T-helper 1 cell treated with Interleukin-12 subunit alpha and Interleukin-12 subunit beta and Interleukin-4 antibody, amounts not matched to agents 30 μg/mL and 1 μg/mL, for 36 hours (primary cell): ENCODE measurements around the gene GRIK2.

Experiments used
- H3K27ac Mint-ChIP-seq: one replicate; pipeline ENCODE4 v1.8.0; 2021; ENCODE audit warnings: mild to moderate bottlenecking, mixed read lengths
- H3K27me3 Mint-ChIP-seq: one replicate; pipeline ENCODE4 v1.8.0; 2021; ENCODE audit warnings: low read depth, mixed read lengths
- H3K36me3 Mint-ChIP-seq: one replicate; pipeline ENCODE4 v1.8.0; 2021; ENCODE audit warnings: low read depth, mixed read lengths
- H3K4me1 Mint-ChIP-seq: one replicate; pipeline ENCODE4 v1.8.0; 2021; ENCODE audit warnings: low read depth, mixed read lengths
- H3K4me3 Mint-ChIP-seq: one replicate; pipeline ENCODE4 v1.8.0; 2021; ENCODE audit warnings: mild to moderate bottlenecking, moderate library complexity, mixed read lengths
- H3K9me3 Mint-ChIP-seq: one replicate; pipeline ENCODE4 v1.8.0; 2021; ENCODE audit warnings: mixed read lengths

GRIK2 gene

DNA sequence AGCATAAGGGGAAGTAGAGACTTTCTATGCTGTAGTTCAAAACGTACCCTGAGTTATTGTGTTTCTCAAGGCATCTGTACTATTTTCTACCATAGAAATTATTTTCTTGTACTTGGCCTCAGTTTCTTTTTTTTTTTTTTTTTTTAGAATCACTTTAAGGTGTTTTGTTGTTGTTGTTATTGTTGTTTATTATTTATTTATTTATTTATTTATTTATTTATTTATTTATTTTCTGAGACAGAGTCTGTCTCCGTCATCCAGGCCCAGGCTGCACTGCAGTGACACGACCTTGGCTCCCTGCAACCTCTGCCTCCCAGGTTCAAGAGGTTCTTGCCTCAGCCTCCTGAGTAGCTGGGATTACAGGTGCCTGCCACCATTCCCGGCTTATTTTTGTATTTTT lies 179.1 kb downstream of the GRIK2 start:
- Mint-ChIP-seq H3K4me3 (no peak overlapping the region), H3K9me3 (no peaks in the 10 kb centered on the region), H3K36me3 (no peaks in the 10 kb centered on the region), H3K4me1 (no peaks in the 10 kb centered on the region), H3K27ac (no peak overlapping the region), H3K27me3 (no peaks in the 10 kb centered on the region)

DNA sequence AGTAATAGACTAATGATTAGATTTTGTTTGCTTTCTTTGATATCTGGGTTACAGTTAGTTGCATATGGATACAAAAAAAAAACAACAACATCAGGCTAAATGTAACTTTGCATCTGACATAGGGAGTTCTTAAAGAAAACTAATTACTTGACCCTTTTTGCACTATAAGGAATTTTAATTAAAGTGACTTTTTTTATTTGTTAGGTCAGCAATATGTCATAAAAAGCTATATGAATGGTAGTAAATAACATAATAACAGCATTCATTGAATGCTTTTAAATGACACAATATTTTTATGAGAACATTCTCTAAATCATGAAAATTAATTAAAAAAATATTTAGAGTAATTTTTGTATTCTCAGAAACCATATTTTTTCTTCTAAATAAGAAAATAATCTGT lies 183.6 kb downstream of the GRIK2 start:
- Mint-ChIP-seq H3K36me3 (no peaks in the 10 kb centered on the region), H3K27me3 (no peaks in the 10 kb centered on the region), H3K4me3 (no peak overlapping the region), H3K4me1 (no peaks in the 10 kb centered on the region), H3K9me3 (peaks cover 5% of the 10 kb centered on the region), H3K27ac (no peak overlapping the region)

DNA sequence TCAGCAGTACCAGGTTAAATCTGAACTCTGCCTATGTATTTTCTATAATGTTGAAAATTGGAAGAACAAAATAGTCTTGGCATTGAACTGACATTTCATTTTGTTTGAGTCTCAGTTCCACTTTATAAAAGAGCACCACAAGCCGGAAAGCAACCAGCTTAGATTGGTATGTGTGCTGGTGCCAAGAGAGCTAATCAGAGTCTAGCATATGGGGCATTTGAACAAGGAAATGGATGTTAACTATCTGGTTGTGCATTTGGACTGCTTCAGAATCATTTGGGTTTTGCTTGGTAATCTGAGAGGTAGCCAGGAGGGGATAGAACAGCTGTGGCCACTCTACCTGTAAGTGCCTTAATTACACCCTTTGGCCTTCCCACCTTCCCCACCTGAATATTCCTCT lies 184.8 kb downstream of the GRIK2 start:
- no peak overlapping the region for H3K27ac Mint-ChIP-seq
- peaks cover 5% of the 10 kb centered on the region for H3K9me3 Mint-ChIP-seq

DNA sequence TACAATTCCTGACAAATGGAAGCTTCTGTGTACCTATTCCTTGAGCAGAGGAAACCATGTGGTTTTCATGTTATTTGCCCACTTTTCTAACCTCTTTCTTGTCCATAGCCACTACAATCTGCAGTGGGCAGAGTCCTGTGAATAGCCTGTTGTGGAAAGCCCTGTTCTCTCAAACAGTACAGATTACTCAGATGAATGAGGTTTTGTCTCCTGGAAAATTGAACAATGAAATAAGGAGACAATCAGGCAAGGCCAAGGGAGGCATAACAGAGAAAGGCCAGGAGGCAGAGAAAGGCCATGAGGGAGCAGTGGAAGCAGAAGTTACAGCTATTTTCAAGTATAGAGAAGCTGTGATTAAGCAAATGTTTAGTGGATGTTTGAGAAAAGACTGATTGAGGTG lies 189.3 kb downstream of the GRIK2 start:
- Mint-ChIP-seq H3K27me3 (no peaks in the 10 kb centered on the region), H3K36me3 (no peaks in the 10 kb centered on the region), H3K4me1 (no peaks in the 10 kb centered on the region), H3K4me3 (no peak overlapping the region), H3K27ac (no peak overlapping the region), H3K9me3 (peaks cover 5% of the 10 kb centered on the region)

More for the DNA sequence above, 184.8 kb downstream of the GRIK2 start:
- H3K4me3 Mint-ChIP-seq: no peak overlapping the region
- no peaks in the 10 kb centered on the region for H3K4me1 Mint-ChIP-seq
- no peaks in the 10 kb centered on the region for H3K27me3 Mint-ChIP-seq
- H3K36me3 Mint-ChIP-seq: no peaks in the 10 kb centered on the region

DNA sequence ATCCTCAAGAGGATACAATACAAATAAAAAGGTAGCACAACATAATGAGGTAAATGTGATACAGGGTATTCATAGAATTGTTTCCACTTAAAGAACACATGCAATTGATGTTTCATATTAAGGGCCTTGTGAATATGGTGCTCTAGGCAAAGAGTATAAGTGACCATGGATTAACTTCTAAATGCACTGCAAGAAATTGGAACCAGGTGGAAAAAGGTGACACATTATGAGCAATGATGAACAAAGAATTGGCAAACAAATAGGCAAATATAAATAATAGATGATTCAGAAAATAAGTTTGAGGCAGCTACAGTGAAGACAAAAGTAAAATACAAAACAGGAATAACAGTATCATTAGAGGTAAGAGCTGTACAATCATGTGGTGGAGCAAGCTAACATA lies 192.0 kb downstream of the GRIK2 start:
- no peaks in the 10 kb centered on the region for H3K9me3 Mint-ChIP-seq
- H3K4me3 Mint-ChIP-seq: no peak overlapping the region
- H3K27ac Mint-ChIP-seq: no peak overlapping the region
- no peaks in the 10 kb centered on the region for H3K36me3 Mint-ChIP-seq
- no peaks in the 10 kb centered on the region for H3K27me3 Mint-ChIP-seq
- H3K4me1 Mint-ChIP-seq: no peaks in the 10 kb centered on the region

DNA sequence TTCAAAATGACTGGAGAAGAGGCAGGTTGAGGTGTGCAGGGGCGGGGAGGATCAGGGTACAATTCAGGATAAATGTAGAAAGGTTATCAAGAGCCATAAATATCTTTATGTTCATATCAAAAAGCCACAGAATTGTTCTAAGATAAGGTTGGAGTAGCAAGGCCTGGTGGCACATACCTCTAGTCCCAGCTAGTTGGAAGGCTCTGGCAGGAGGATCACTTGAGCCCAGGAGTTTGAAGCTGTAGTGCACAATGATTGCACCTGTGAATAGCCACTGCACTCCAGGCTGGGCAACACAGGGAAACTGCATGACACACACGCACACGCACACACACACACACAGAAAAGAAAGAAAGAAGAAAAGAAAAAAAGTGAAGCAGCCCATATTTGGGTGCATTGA lies 194.8 kb downstream of the GRIK2 start:
- Mint-ChIP-seq H3K4me1 (no peaks in the 10 kb centered on the region), H3K27me3 (no peaks in the 10 kb centered on the region), H3K27ac (no peak overlapping the region), H3K4me3 (no peak overlapping the region), H3K36me3 (no peaks in the 10 kb centered on the region), H3K9me3 (no peaks in the 10 kb centered on the region)

DNA sequence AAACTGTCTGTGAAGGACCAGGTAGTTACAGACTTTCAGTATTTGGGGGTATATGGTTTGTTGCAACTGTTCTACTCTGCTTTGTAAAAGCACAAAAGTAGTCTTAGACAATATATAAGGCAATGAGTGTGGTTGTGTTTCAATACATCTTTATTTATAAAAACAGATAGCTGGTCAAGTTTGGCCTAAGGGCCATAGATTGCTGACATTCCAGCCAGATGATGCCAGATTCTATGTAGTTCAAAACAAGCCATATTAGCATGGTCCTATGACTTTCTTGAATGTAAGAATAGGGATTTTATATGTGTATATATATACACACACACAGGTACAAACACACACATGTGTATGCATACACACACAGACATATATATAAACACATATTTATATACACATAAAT lies 201.8 kb downstream of the GRIK2 start:
- Mint-ChIP-seq H3K36me3 (no peaks in the 10 kb centered on the region), H3K4me1 (no peaks in the 10 kb centered on the region), H3K27me3 (no peaks in the 10 kb centered on the region), H3K27ac (no peak overlapping the region), H3K9me3 (no peaks in the 10 kb centered on the region), H3K4me3 (no peak overlapping the region)

DNA sequence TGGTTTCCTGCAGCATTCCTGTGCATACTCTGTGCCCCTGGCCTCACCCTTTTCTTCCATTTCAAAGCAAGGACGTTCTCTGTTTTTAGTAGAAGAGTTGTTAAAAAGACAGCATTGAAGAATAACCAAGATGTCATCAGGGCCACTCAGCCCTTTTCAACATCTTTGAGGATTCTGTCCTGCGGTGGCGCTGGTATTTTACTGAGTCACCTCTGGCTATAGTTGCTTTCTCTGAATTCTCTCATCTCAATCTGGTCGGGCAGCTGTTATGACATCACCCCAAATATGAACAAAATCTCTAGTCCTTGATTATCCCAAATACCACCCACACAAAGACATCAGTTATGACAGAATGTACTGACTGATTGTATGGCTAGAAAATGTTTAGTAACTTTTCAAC lies 204.2 kb downstream of the GRIK2 start:
- no peaks in the 10 kb centered on the region for H3K27me3 Mint-ChIP-seq
- no peaks in the 10 kb centered on the region for H3K4me1 Mint-ChIP-seq
- H3K36me3 Mint-ChIP-seq: no peaks in the 10 kb centered on the region
- no peak overlapping the region for H3K4me3 Mint-ChIP-seq
- no peak overlapping the region for H3K27ac Mint-ChIP-seq
- no peaks in the 10 kb centered on the region for H3K9me3 Mint-ChIP-seq

DNA sequence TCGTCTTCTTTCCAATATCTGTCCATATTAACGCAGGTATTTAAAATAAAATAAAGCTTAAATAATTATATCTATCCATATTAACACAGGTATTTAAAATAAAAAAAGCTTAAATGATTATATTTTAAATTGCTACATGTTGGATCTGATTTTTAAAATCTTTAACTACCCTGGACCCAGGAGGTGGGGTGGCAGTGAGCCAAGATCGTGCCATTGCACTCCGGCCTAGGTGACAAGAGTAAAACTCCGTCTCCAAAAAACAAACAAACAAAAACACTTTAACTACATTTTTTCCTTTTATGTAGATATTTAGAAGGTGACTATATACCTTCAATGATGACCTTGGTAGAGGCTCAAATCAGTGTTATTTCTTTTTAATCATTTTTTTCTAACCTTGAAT lies 211.9 kb downstream of the GRIK2 start:
- H3K36me3 Mint-ChIP-seq: no peaks in the 10 kb centered on the region
- H3K27me3 Mint-ChIP-seq: no peaks in the 10 kb centered on the region
- no peak overlapping the region for H3K27ac Mint-ChIP-seq
- H3K4me1 Mint-ChIP-seq: no peaks in the 10 kb centered on the region
- no peak overlapping the region for H3K4me3 Mint-ChIP-seq
- H3K9me3 Mint-ChIP-seq: no peaks in the 10 kb centered on the region

DNA sequence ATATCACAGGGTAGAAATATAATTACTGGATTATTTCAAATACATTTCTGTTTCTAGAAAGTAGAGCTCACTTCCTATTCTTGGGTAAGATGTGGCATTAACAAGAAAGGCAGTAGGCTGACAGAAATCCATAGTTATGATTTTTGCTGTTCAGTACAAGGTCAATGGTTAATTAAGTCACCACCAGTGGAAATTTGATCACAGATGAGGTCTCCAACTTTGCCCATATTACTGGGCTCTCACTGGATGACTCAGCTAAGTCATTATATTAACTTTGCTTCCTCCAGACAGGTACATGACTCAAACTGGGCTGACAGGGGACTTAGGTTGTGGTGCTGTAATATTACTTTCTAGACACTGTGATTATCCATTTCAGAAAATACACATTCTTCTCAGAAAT lies 212.4 kb downstream of the GRIK2 start:
- H3K4me3 Mint-ChIP-seq: no peak overlapping the region
- H3K9me3 Mint-ChIP-seq: no peaks in the 10 kb centered on the region
- H3K36me3 Mint-ChIP-seq: no peaks in the 10 kb centered on the region
- no peak overlapping the region for H3K27ac Mint-ChIP-seq
- no peaks in the 10 kb centered on the region for H3K27me3 Mint-ChIP-seq
- H3K4me1 Mint-ChIP-seq: no peaks in the 10 kb centered on the region

DNA sequence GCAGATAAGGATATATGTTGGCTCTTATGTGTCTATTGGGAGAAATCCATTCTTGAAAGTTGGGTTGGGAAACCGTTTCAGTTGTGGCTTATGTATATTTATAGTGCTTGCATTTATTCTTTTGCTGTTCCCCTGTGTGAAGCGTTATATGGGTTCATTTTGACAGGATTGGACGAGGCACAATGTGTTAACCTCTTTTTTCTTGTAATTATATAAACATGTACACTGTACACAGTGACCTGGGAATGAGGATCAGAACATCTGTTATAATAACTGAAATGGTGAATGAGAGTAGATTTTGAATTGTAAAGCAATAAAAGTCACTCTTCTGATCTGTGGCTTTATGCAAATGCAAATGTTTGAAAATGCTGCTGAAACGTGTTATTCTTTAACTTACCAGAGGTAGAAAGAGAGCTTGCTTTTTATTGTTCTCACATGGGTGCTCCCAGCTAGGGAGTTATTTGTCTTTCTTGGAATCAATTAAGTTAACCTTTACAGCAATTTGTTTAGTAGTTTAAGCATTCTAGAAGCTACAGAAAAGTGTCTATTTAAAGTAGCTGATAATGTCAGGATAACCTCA lies 213.7 kb downstream of the GRIK2 start:
- Mint-ChIP-seq H3K4me3 (no peak overlapping the region), H3K27ac (no peak overlapping the region), H3K4me1 (no peaks in the 10 kb centered on the region), H3K9me3 (no peaks in the 10 kb centered on the region), H3K27me3 (no peaks in the 10 kb centered on the region), H3K36me3 (no peaks in the 10 kb centered on the region)

DNA sequence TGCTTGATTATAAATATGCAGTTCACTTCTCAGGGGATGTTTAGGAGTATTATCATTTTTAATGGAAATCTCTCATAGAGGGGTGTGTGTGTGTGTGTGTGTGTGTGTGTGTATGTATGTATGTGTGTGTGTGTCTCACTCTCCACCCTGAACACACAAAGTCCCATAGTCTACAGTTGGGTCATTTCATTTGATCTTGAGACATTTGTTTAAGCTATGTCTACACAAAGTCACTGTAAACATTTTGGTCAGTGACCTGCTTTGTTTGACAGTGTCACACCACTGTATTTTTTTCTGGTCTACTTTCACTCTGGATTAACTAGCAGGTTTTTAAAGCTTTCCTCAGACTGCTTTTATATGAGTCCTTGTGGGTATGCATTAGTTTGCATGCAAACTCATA lies 215.2 kb downstream of the GRIK2 start:
- Mint-ChIP-seq H3K4me1 (no peaks in the 10 kb centered on the region), H3K27ac (no peak overlapping the region), H3K36me3 (no peaks in the 10 kb centered on the region), H3K27me3 (no peaks in the 10 kb centered on the region), H3K9me3 (no peaks in the 10 kb centered on the region), H3K4me3 (no peak overlapping the region)

DNA sequence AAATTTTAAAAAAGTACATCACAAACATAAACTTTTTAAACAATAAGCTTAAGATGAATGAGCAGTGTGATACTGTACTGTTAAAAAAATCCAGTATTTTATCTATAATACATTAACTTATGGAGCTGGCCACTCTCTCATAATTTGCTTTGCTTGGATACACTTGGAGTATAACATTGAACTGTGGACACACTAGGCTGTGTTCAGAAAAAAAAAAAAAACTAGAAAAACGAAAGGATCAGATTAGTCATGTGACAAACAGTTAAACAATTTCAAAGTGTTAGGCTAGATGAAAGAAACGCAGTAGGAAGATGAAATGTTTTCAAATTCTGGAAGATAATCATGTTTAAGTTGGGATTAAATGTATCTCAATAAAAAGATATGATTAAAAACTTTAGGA lies 220.0 kb downstream of the GRIK2 start:
- Mint-ChIP-seq H3K27ac (no peak overlapping the region), H3K4me3 (no peak overlapping the region), H3K9me3 (no peaks in the 10 kb centered on the region), H3K4me1 (no peaks in the 10 kb centered on the region), H3K36me3 (no peaks in the 10 kb centered on the region), H3K27me3 (no peaks in the 10 kb centered on the region)

DNA sequence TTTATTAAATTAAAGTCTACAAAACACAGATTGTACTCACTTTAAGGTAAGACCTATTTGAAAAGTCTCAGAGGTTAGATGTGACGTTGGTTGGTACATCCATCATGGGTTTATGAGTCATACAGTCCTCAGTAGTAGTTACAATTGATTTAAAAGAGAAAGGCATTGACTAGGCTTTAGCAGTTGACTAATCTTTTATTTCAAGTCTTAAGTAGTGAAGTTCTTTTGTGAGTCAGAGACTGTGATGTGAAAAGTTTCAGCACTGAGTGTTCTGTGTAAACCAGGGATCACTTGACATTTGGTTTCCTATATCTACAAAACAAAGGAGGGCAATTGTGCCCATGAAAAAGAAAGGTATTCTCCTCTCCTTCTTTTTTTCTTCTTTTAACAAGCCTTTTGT lies 221.3 kb downstream of the GRIK2 start:
- H3K9me3 Mint-ChIP-seq: no peaks in the 10 kb centered on the region
- H3K4me1 Mint-ChIP-seq: no peaks in the 10 kb centered on the region
- H3K27me3 Mint-ChIP-seq: no peaks in the 10 kb centered on the region
- no peaks in the 10 kb centered on the region for H3K36me3 Mint-ChIP-seq
- no peak overlapping the region for H3K27ac Mint-ChIP-seq
- no peak overlapping the region for H3K4me3 Mint-ChIP-seq

DNA sequence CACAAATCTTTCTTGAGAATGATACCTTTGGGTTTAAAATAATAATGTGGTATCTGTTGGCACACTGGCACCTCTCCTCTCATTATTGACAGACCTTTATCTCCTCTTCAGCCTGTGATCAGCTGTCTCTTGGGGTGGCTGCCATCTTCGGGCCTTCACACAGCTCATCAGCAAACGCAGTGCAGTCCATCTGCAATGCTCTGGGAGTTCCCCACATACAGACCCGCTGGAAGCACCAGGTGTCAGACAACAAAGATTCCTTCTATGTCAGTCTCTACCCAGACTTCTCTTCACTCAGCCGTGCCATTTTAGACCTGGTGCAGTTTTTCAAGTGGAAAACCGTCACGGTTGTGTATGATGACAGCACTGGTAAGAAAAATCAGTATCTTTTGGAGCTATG lies 232.8 kb downstream of the GRIK2 start:
- no peaks in the 10 kb centered on the region for H3K9me3 Mint-ChIP-seq
- no peak overlapping the region for H3K4me3 Mint-ChIP-seq
- H3K36me3 Mint-ChIP-seq: no peaks in the 10 kb centered on the region
- H3K4me1 Mint-ChIP-seq: no peaks in the 10 kb centered on the region
- H3K27me3 Mint-ChIP-seq: no peaks in the 10 kb centered on the region
- H3K27ac Mint-ChIP-seq: no peak overlapping the region

DNA sequence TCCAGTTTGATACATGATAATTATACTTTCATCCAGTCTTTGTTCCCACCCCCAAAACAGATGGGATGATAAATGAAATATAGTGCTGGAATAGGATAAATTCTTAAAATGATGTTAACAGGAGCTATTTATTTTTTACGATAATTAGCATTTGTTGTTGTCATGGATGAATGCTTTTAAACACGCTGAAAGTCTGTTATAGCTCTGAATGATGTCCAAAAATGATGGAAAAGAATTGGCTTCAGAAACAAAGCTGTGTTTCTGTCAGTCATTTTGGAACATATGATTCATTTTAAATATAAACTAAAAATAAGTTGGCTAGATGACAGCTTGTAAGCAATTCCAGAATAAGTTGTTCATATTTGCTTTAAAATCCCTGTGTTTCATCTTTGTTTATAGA lies 237.4 kb downstream of the GRIK2 start:
- H3K4me1 Mint-ChIP-seq: no peaks in the 10 kb centered on the region
- no peaks in the 10 kb centered on the region for H3K36me3 Mint-ChIP-seq
- H3K27ac Mint-ChIP-seq: no peak overlapping the region
- H3K27me3 Mint-ChIP-seq: no peaks in the 10 kb centered on the region
- H3K9me3 Mint-ChIP-seq: no peaks in the 10 kb centered on the region
- no peak overlapping the region for H3K4me3 Mint-ChIP-seq
